ENCODE data around the gene MRPL27.

The MRPL27 gene

DNA sequence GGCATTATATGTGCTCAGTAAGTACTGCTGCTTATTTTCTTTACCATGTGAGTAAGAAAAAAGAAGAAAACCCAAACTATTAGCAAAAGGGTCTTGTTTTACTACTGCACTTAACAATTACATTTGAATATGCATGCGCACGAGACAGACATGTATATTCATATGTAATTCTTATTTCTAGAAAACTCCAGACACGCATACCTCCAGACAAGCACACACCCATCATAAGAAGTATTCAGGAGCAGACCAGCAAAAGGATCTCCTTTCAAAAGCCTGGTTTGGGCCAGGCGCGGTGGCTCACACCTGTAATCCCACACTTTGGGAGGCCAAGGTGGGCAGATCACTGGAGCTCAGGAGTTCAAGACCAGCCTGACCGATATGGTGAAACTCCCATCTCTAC is 16.6 kb upstream of the MRPL27 start:
- no peak for DNase-seq

DNA sequence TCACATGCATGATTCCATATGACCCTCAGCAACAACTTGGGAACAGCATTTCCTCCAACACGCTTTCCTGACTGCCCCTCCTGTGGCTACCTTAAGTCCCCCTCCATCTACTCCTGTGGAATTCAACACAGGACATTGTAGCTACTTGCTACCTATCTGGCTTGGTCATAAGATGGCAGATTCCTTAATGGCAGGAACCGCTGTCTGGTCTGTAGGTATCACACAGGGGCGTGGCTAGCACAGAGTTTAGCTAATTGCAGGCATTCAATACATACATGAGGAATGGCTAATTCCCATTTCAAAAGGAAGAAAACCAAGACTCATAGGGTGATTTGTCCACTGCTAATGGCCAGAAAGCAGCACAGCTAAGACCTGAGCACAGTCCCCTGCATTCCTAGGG is 15.7 kb upstream of the MRPL27 start:
- no peak for DNase-seq

DNA sequence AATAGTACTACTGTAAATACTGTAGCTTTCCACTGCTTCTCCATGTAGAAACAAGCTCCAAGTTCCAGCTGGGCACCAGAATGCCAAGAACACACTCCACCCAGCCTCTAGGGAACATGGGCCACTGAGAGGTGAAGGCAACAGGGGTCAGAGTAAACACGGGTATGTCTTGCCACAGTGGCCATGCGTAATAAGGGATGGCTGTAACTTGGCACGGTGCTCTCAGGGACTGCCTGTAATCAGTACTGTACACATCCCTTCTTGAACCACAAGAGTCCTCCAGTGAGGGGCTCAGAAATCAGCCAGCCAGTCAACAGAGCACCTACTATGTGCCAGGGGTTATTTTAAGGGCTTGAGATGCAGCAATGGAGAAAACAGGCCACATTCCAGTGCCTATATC is 13.5 kb upstream of the MRPL27 start:
- DNase-seq = no peak

DNA sequence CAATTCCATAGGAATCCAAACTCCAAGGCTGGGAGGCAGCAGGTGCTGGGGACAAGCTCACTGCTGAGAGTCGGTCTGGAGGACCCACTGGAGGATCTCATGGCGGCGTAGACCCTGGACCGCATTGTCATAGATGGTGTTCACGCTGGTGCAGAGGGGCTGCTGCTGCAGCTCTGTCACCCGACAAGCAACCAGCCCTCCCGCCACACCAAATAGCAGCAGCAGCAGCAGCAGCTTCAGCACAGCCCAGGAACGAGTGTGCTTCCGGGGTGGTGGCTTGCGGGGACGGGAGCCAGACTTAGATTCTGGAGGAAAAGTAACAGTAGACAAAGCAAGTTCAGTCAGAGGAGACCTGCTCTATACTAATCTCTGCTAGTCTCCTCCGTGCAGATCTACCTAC is 9.9 kb upstream of the MRPL27 start:
- DNase-seq = no peak

DNA sequence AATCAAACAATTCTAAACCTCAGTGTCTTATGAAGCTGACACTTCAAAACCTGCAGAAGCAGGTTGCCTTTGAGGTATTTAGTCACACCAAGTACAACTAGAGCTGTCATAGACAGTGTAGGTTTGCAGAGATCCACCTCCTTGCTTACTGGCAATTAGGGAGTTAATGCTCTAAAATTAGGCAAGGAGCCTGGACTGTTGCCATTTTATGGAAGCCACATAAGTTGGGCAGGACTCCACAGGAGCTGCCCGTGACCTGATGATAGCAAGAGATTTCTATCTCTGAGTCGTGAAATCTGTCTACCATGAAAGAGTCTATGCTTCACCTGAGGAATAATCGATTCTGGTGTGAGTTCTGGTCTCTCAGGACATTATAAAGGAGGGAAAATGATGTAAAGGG is 8.9 kb upstream of the MRPL27 start:
- no peak for DNase-seq

DNA sequence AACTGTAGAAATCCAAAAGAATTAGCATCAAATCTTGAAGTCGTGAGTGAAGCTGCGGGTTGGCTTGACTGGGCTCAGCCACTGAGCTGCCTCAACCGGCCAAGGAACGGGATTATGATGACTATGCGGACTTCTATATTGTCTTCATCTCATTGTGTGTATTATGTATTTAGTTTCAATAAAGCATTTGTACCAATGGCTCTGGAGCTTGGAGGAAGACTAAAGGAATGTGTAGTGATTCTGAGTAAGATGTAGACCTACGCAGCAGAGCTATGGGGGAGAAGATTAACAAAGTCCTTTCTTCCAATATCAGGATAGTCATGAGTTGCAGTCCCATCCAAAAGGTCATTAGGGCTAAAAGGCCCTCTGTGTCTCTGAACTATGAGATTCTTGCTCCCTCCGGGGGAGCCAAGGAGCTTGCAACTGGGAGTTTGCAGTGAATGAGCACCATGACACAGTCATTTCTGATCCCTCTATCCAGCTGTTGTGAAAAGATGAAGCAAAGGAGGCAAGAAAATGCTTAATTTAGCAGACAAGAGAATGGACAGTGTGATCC is 8.4 kb upstream of the MRPL27 start:
- no peak for DNase-seq

DNA sequence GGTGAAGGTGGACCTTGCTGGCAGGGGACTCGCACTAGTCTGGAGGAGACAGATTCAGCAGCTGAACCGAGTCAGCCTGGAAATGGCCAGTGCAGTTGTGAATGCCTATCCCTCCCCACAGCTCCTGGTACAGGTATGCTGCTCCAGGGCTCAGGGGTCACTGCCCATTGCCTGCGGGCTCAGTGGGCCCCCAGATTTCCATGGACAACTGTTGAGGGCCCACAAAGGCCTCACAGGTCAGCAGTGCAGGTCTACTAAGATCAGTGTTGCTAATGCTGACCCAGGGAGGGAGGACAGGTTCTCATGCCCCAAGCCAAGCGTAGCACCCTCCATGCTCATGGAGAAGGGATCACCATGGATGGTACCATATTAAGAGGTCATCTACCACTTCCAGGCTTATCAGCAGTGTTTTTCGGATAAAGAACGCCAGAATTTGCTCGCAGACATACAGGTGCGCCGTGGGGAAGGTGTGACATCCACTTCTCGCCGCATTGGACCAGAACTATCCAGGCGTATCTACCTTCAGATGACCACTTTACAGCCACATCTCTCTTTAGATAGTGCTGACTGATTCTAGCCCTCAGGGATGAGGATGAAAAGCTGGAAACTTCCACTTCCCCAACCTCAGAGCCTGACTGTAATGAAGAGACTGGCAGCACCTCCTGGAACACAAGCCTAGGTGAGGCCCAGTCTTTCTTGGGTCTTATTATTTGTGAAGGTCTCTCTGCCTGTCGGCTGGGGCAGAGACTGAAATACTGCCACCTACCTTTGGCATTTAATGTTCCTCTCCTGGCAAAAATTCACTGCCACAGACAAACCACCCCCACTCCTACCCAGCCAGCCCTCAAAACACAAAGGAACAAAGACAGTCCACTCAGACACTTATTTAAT is 7.6 kb upstream of the MRPL27 start:
- no peak for DNase-seq

DNA sequence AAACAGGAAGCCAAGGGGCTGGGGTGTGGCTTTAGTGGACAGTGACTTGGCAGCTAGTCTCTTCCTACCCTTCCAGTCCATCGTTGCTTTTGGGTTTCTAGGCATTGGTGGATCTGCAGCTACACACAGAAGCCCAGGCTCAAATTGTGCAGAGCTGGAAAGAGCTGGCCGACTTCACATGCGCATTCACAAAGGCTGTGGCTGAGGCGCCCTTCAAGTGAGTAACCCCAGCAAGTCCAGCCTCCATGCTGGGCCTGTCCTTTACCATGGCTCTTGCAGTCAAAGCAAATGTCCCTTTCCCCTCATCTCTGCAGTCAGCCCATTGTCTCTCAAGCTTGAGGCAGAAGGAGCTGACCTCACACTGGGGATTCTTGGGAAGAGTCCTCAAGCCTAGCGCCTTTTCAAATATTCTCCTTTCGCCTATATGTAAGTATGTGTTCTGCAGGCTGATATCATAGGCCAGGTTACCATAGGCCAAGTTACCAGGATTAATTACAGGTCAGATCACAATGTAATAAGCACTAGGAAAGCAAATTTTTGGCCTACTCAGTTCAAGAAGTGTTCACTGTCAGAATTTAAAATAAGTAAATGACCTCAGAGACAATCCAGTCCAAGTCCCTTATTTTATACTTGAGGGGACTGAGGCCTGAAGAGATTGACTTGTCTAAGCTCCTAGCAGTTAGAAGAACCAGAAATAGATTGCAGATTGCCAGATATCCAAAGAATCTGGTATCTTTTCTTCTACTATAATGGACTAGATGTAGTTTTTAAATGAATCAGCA is 6.6 kb upstream of the MRPL27 start:
- DNase-seq = no peak

DNA sequence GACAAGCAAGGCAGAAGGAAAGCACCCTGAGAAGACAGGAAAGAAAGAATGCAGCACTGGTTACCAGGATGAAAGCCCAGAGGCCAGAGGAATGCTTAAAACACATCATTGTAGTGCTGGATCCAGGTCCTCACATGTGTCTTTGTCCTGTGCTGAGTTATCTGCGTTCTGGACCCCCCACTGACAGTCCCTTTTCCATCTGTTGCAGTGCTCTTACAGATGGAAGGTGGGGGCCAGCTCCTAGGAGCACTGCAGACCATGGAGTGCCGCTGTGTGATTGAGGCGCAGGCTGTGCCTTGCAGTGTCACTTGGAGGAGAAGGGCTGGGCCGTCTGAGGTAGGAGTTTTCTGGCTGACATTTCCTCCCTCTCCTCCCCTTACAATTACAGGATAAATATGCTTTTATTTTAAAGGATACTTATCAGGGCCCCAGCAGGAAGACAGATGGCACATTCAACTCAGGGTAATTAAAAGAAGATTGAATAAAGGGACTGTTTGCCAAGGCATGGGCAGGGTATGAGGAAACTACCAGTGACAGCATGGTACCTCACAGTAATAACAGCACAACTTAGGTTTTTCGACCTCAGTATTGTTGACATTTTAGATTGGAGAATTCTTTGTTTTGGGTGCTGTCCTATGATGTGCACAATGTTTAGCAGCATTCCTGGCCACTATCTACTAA is 3.0 kb upstream of the MRPL27 start:
- no peak for DNase-seq

DNA sequence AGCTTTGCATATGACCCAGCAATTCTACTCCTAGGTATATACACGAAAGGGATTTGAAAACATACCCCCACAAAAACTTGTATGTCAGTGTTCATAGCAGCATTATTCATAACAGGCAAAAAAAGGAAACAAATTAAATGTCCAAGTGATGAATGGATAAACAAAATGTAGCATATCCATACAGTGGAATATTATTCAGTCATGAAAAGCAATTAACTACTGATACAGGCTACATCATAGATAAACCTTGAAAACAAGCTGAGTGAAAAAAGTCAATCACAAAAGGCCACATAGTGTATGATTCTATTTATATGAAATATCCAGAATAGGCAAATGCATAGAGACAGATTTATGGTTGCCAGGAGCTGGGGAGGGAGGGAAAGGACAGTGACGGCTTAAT is 721 bp upstream of the MRPL27 start:
- DNase-seq = no peak

DNA sequence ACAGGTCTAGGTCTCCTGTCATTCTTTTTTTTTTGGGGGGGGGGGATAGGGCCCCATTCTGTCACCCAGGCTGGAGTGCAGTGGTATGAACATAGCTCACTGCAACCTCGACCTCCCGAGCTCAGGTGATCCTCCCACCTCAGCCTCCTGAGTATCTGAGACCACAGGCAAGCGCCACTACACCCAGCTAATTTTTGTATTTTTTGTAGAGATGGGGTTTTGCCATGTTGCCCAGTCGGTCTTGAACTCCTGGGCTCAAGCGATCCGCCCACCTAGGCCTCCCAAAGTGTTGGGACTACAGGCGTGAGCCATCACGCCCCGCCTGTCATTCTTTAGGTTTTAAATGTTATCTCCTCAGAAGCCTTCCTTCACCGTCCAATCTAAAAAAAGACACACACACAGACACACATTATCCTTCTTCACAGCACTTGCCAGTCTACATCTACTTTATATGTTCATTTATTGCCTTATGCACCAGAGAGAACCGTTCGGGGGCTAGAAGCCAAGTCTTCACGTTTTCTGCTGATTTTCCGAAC is 694 bp downstream of the MRPL27 start:
- no peak for DNase-seq

DNA sequence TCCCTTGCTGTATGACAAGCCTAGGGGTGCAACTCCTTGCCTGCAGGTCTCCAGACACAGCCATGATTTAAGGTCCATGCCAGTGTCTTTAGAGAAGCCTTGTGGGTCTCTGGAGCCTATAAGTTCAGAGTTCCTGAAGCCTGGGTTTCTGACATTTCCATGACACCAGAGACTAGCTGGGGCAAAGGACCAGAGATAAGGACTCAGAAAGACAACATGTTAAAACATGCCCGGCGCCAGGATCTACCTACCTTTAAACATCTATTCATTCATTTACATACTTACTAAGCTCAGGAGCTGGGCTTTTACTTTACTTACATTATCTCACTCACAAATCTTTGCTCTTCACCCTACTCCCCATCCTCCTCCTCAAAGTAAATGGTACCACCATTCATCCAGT is 1.5 kb downstream of the MRPL27 start:
- DNase-seq = no peak

DNA sequence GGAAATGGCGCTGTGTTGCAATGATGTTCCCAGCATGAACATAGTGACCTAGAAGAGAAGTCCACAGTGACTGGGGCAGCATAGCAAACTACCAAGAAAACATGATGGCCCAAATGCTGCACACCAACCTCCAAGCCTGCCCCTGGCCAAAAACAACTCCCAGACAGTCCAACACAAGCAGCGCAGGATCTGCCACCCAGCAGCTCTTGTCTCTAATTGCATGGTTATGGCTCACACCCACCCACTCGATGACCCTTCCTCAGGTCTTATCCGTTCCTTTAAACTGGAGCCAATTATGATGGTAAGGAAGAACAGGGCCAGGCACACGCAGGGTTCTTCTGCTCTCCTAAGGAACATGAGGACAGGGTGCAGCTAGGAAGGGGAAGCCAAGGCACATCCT is 2.9 kb downstream of the MRPL27 start:
- no peak for DNase-seq

DNA sequence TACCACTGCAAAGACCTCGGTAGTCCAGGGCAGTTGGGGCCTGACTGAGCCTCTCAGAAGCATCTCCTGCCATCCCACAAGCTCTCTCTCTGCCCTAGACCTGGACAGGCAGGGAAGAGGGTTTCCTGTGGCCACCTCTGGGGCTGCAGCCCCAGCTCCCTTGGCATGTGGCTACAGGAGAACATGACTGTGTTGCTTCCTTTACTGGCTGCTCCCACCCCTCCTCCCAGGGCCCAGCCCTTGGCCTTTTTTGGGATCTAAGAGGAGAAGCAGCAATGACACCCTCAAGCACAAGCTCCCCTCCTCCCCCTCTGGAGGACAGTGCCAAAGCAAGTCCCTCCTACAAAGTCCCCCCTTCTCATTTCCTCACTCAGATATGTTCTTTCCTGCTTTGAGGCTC is 5.6 kb downstream of the MRPL27 start:
- DNase-seq = no peak

DNA sequence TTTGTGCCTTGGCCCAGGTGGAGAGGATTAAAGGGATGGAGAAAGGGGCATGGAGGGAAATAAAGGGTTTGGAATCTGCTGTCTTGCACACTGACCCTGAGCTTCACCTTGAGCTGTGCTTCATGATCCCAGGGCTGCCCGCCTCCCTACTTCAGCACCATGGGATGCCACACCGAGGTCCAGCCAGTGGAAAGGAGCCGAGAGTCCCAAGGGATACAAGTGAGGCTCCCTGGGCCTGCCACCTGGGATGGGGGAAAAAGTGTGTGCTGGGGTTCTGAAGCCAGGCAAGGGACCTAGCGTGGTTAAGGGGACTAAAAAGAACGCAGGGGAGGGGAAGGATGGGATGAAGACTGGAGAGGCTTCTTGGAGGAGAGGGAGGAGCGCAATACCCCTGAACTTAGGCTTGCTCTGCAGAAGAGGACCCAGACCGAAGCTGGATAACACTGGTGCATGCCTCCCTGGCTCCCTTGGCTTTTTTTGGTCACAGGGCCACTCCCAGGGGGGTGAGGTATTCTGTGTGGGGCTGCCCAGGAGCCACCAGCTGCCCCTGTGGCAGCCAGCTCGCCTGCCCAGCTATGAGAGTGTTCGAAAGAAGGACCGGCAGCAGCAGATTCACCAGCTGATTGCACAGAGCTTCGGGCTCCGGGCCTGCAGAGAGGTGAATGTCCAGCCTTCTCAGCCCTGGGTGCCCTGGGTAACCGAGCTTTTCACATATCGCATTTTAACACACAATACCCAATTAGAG is 7.2 kb downstream of the MRPL27 start:
- DNase-seq = no peak

DNA sequence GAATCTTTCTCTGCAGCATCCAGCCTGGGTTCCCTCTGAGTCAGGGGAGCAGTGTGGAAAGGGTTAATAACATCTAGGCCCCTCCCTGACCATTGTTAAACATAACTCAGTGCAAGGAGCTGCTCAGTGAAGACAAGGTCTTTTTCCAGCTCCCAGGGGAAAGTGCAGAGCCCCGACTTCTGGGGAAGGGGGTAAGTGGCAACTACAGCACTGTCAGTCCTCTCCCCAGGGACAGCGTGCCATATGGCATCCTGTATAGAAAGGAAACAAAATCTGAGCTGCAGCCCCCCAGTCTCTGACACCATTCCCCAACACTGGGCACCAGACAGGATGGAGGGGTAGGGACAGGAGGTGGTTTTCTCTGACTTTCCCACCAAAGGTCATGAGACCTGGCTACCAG is 7.8 kb downstream of the MRPL27 start:
- no peak for DNase-seq

DNA sequence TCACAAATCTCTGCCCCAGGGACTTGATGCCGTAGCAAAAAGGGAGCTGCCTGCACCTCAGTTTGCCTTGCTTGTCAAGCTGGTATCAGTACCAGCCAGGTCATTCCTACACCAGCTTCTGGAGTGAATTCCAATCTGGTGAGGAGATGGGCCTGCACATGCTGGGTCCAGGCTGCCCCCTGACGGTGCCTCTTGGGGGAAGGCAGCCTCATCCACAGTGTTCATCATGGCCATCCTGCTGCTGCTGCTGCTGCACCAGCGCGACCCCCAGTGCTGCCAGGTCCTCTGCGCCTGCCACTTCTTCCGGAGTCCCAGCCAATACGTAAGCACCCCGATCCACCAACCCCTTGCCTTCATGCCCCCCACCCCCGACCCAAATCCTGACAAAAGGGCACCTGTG is 8.3 kb downstream of the MRPL27 start:
- DNase-seq = no peak

DNA sequence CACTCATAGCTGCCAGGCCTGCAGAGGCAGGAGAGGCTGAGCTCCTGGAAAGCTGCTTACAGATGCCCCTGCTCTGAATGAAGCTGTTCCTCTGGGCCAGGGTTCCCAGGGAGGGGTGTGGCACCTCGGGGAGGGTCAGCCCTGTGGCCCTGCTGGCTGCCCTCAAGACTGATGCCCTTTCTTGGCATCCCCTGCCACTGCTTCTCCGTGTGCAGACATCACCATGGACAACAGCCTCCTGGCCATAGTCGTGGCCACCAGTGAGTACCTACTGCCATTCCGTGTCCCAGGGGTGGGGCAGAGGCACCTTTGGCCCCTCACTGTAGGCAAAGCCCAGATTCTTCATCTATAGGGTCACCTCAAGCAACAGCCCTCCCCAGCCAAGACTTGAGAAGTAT is 8.9 kb downstream of the MRPL27 start:
- no peak for DNase-seq

DNA sequence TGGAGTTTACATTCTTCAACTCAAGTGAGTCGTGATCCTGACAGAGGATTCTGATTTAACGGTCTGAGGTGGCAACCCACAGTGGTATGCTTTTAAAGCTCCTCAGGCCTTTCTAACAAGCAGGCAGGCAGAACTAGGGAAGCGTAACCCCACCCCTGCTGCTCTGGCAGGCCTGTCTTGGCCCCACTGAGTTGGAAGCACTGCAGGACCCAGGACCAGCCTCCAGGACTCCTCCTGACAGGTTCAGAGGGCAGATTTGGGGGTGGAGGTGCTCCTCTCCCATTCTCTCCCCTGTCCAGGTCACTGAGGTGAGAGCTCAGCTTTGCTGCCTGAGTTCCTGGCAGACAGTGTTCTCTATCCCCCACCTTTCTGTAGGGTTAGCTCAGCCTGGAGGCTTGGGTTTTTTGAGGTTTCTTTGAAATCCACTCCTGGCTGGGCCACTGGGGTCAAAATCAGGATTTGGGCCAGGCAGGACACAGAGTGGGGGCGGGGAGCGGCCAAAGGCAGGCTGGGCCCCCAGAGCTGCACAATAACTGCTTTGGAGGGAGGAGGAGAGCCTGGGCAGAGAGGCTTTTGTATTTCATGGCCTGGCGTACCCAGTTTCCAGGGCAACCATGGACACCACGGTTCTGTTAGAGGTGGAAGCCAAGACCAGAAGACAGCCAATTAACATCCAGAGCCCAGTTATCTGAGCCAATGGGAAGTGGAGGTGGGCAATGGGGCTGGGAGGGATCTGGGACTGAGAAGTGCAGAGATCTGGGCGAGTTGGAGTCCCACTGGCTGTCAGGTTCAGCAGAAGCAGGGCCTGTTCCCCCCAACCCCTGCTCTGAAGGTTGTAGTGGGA is 9.5 kb downstream of the MRPL27 start:
- no peak for DNase-seq

DNA sequence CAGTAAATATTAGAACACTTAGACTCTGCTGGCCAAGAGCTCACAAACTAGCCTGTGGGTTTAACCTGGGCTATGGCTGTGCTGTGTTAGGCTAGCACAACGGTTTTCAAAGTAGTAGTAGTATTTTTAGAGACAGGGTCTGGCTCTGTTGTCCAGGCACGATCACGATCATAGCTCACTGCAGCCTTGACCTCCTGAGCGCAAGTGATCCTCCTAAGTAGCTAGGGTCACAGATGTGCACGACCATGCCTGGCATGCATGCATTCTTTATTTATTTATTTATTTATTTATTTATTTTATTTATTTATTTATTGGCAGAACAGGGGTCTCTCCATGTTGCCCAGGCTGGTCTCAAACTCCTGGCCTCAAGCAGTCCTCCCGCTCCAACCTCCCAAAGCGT is 10.3 kb downstream of the MRPL27 start:
- DNase-seq = no peak
